ENCODE measurements around the gene OTUD4.

Gene OTUD4

DNA sequence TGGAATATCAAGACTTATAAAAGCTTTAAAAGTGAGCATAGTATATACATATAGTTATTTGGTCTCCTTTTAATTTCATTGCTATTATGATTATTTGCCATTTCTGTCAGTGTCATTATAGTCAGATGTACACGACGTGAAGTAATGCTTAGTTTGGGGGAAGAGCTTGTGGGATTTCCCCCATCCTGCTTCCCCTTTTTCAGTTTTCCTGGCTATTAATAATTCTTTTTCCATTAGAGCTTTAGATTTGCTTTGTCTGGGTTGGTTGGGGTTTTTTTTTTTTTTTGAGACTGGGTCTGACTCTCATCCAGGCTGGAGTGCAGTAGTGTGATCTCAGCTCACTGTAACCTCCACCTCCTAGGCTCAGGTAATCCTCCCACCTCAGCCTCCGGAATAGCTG, 76.9 kb downstream of the OTUD4 start:
- DNase-seq, result no peak

DNA sequence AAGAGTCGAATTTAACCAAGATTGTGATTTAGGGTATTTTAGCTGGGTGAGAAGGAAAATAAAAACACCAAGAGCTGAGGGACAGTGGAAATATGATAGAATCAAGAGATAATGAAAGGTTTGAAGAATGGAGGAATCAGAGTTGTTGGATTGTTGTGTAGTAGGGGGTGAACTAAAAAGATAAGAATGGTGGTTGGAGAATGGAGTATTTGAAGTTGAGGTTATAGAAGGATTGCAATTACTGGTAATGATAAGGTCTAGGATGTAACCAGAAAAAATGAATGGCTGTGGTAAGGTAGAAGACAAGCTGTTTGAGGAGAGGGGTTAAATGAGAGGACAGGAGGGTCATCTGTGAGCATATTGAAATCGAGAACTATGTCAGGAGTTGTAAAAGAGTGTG, 77.8 kb downstream of the OTUD4 start:
- DNase-seq, result no peak

DNA sequence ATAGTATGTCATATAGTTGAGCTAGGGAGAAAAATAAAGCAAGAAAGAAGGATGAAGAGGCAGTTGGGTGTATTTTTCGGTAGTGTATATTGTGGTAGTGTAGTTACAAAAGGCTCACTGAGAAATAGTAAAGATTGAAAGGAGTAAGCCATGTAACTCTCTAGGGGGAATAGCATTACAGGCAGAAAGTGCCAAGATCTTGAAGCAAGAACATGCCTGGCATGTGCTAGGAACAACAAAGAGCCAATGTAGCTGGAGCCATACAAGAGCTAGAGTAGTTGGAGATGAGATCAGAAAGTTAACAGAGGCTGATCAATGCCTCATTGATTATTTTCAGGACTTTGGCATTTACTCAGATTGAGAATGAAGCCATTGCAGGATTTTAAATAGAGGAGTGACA, 79.3 kb downstream of the OTUD4 start:
- DNase-seq, result no peak

DNA sequence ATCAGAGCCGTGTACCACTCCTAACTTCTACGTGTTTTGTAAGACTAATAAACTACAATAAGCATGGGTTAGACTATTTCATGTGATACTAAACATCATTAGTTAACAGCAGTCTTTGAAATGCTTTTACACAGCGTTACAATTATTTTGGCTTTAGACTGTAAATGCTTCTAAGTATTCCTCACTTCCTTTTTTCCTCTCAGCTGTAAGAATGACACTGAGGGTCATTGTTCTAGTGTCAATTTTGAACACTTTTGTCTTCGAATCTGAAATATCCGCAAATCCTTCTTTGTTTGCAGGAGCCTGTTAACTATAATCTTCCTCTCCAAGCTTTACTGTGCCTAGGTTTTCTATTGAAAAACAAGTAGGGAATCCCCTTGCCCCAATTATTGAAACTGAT, 80.7 kb downstream of the OTUD4 start:
- DNase-seq, result no peak

DNA sequence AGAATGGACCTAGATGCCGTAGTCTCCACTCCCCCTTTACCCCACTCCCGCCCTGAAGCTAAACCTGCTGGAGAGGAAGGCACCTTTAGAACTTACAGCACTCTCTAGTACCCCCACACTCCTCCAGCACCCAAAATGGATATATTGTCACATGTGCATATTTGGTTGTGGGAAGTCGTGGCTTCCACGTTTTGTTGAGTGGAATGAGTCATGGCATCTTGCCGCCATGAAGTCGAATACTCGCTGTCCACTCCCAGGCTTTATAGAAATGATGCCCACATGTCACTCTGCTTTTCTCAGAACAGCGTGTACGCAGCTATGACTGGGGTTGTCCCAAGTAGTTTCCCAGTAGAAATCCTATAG, 81.7 kb downstream of the OTUD4 start:
- no peak for DNase-seq

DNA sequence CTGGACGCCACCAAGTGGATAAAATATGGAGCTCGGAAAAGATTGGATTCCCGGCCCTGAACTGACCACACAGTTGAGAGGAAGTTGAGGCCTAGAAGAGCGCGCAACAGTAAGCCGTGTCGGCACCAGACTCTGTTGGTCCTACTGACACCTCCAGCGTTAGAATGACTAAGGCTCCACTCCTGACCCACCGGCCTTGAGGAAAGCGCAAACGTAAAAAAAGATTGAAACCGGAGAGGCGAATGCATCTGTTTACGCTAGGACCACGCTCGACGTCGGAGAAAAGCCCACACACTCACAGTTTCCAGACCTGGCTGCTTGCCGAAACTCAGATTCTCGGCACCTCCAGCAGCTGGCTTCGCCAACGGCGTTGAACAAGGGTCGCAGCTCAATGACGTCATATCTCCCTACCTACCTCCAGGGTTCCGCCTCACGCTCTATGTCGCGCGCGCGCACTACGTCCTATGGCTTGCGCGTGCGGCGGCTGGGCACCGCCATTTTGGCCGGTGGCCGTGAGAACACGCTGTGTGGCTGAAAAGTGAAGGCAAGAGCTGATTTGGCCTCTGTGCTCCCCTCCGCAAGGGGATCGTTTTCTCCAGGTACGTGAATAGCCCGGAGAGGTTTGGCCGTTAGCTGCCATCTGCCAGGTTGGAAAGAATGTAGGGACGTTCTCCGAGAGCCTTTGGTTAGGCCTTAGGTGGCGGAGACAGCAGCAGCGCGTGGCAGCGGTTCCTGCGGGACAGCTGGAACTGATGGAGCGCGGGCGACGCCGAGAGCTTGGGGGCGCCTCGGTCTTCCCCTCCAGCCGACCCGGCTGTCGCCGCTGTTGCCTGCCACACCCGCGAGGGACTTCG, 82.3 kb downstream of the OTUD4 start, which contains the start of the genes ABCE1 and ANAPC10:
ABCE1 (plus strand) TSS at position 491 of the 854 bp plus-strand sequence. CDS start 6,102 bp downstream, outside the sequence.
ANAPC10 (minus strand) TSS at position 376 of the 854 bp plus-strand sequence. CDS start 2,097 bp downstream, outside the sequence.
- DNase-seq, result peak in 1 of 2 experiments; percentile 44

DNA sequence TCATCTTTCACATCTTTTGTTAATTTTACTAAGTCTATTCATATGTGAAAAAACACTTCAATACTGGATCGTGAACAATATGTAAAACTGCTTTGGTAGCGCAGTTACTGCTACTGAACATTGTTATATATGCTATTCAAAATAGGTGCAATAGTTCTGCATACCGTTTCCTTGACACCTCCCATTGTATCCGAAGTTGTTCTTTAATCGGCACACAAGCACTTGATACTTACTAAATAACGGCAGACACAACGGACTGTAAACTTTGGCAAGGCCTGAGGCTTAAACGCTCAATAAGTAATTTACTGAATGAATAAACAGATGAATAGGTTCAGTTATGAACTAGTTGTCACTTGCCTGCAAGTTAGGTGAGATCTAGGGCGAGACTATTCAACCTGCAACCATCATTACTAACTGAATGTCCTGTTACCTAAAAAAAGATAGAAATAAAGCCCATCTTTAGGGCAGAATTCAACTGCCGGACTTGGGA, 83.0 kb downstream of the OTUD4 start:
- no peak for DNase-seq

DNA sequence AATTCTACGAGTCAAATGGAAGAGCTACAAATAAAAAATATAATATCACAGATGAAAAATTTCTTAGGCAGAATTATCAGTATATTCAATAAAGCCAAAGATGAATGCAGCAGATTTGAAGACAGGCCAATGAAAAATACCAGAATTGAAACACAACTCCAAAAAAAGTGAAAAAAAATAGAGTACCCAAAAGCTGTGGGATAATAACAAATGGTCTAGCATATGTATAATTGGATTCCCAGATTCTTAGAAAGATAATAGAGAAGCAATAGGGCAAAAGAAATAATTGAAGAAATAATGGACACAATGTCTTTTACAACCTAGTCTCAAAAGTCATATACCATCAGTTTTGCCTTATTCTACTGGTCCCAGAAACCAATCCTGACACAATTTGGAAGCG, 86.8 kb downstream of the OTUD4 start:
- no peak for DNase-seq

DNA sequence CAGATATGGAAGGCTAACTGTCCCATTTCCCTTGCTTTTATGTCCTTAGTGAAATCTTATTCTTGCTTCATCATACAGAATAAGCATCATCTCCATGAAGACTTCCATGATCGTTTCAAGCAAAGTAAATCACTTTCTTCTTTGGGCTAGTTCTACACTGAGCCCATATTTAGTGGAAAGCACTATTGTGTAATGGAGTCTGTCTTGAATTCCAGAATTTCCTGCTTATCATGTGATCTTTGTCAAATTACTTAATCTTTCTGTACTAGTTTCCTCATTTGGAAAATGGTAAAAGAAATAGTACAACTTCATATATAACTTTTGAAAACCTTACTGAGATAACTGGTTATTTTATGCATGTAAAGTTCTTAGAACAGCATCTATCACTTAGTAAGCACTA, 90.0 kb downstream of the OTUD4 start:
- no peak for DNase-seq

DNA sequence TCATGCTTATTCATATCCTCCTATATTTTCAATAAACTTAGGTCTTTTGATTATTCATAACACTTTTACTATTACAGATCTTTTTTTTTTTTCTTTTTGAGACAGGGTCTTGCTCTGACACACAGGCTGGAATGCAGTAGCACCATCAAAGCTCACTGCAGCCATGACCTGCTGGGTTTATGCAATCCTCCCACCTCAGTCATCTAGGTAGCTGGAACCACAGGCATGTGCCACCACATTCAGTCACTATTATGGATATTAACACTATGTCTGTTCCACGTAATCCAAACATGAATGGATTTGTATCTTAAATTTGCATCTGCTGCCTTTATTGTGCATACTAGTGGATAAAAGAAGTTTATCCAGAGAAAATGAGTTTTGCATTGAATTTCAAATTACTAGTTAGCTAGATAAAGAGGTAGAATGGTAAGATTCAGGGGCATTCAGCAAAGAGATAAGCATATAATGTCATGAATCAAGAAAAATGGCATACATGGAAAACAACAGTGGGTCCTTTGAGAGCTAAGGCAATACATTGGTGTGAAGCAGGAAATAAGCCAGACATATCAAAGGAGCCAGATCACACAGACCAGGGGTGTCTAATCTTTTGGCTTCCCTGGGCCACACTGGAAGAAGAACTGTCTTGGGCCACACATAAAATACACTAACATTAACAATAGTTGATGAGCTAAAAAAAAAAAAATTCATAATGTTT, 96.3 kb downstream of the OTUD4 start:
- DNase-seq, result no peak
